OCI-LY7 (cell line): ENCODE measurements around the gene BFSP1.

Experiments
- CTCF ChIP-seq: fragments of 200-600 bp; sonication (generic); conservative IDR thresholded peaks from 2 replicates; pipeline ENCODE4 v1.5.1; 2014; ENCODE audit warnings: mild to moderate bottlenecking, antibody characterized with exemption, low read length, moderate library complexity, mixed read lengths
- EZH2phosphoT487 ChIP-seq: fragments of 200-600 bp; sonication (generic); IDR thresholded peaks from 2 replicates; pipeline ENCODE4 v1.6.1; 2018; ENCODE audit warnings: low read depth, borderline replicate concordance, mild to moderate bottlenecking, mixed run types, antibody characterized with exemption, low read length, moderate library complexity, mixed read lengths

- TF ChIP-seq CTCF = no peak
- TF ChIP-seq EZH2phosphoT487 = no peak
These were observed 38.6 kb upstream of the BFSP1 start, which contains the start of gene DSTN for GRCh38 chr20:17569616-17570346.
